ENCODE measurements around the gene ETS1.

GRCh38 chr11:128424271-128424711 is 163.1 kb downstream of the ETS1 start:
- TF ChIP-seq CTCF (IDR thresholded peaks at IDR 0.05) = no peak
- TF ChIP-seq POLR2A (IDR thresholded peaks at IDR 0.05) = no peak
